Activated B cell treated with CpG ODN at 0.5 μM for 24 hours (primary cell): ENCODE data around the gene KSR2. TPM values are rescaled to one million over a fixed set of nuclear protein-coding genes. Genes with fewer than 3 reads are reported as not detected.

Source experiments
- ATAC-seq: fragments of 200-7000 bp; cut with Tn5 transposase; one replicate; pipeline ENCODE4 v1.10.0; 2021; ENCODE audit warnings: low read depth, mild to moderate bottlenecking, moderate library complexity
- CTCF ChIA-PET: fragments of 350-600 bp; sonication (Branson Sonifier 250); formaldehyde crosslinking; loops from one replicate; lab custom pipeline; 2021; ENCODE audit warnings: antibody characterized with exemption; lab: Charles Lee
- POLR2A ChIA-PET: fragments of 350-600 bp; sonication (Branson Sonifier 250); formaldehyde crosslinking; loops from one replicate; lab custom pipeline; 2021; ENCODE audit warnings: antibody characterized with exemption; lab: Charles Lee
- DNase-seq: peaks from one replicate; pipeline ENCODE4 v3.0.0; 2022
- H3K27ac Mint-ChIP-seq: one replicate; pipeline ENCODE4 v1.8.0; 2020; ENCODE audit warnings: mixed read lengths
- H3K27me3 Mint-ChIP-seq: one replicate; pipeline ENCODE4 v1.8.0; 2021; ENCODE audit warnings: mixed read lengths
- H3K36me3 Mint-ChIP-seq: one replicate; pipeline ENCODE4 v1.8.0; 2021; ENCODE audit warnings: low read depth, mixed read lengths
- H3K4me1 Mint-ChIP-seq: one replicate; pipeline ENCODE4 v1.8.0; 2021; ENCODE audit warnings: mixed read lengths
- H3K4me3 Mint-ChIP-seq: one replicate; pipeline ENCODE4 v1.8.0; 2020; ENCODE audit warnings: mild to moderate bottlenecking, mixed read lengths
- H3K9me3 Mint-ChIP-seq: one replicate; pipeline ENCODE4 v1.8.0; 2020; ENCODE audit warnings: mixed read lengths
- intact Hi-C: fragments of 100-400 bp; cut with micrococcal nuclease; formaldehyde crosslinking; loops from one replicate; pipeline ENCODE4 v1.15.1; 2024
- total RNA-seq: library from RNA; stranded (reverse); gene quantifications from 2 replicates; pipeline ENCODE4 v1.2.3, GENCODE V29; 2022
- TF ChIP-seq, protein P1 (sequence below): fragments of 200-600 bp; IDR thresholded peaks from one replicate; pipeline ENCODE4 v1.8.0; 2022; ENCODE audit warnings: antibody characterized with exemption, mild to moderate bottlenecking

The KSR2 gene
- total RNA-seq, 1 donor from 2014 or later: not detected

DNA sequence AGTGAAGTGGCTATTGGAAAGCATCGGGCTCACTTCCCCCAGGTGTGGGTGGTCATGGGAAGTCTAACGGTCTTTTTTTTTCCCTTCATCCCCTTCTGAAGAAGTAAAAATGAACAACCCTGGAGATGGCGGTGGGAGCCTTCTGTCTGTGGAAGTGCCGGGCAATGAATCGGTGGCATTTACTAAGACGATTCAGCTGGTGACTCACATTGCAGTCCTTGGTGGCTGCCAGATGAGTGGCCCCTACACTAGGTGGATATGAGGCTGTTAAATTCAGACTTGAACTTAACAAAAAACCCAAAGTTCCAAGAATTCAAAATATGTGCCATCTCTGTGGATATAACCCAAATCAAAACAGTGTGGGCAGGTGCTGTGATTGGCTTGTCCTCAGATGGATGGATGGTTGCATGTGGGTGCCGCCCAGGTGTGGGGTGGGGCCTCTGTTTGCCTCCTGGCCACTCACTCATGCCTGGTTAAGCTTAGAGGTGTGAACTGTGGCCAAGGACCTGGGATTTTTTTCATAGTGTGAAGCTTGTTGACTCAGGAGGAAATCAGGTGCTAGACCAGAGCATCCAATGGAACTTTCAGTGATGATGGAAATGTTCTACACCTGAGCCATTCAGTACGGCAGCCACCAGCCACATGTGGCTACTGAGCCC is 430.6 kb downstream of the KSR2 start:
- ChIA-PET POLR2A (no interaction called here), CTCF (no interaction called here)
- ATAC-seq: no peak
- TF ChIP-seq, protein P1, sequence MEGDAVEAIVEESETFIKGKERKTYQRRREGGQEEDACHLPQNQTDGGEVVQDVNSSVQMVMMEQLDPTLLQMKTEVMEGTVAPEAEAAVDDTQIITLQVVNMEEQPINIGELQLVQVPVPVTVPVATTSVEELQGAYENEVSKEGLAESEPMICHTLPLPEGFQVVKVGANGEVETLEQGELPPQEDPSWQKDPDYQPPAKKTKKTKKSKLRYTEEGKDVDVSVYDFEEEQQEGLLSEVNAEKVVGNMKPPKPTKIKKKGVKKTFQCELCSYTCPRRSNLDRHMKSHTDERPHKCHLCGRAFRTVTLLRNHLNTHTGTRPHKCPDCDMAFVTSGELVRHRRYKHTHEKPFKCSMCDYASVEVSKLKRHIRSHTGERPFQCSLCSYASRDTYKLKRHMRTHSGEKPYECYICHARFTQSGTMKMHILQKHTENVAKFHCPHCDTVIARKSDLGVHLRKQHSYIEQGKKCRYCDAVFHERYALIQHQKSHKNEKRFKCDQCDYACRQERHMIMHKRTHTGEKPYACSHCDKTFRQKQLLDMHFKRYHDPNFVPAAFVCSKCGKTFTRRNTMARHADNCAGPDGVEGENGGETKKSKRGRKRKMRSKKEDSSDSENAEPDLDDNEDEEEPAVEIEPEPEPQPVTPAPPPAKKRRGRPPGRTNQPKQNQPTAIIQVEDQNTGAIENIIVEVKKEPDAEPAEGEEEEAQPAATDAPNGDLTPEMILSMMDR: no peak
- H3K27ac Mint-ChIP-seq: no peak overlapping the region
- intact Hi-C loops: no loop called here
- no peak overlapping the region for H3K4me3 Mint-ChIP-seq
- no peak for DNase-seq
- no peaks in the 10 kb centered on the region for H3K27me3 Mint-ChIP-seq
- H3K9me3 Mint-ChIP-seq: no peaks in the 10 kb centered on the region
- H3K36me3 Mint-ChIP-seq: no peaks in the 10 kb centered on the region
- H3K4me1 Mint-ChIP-seq: no peaks in the 10 kb centered on the region

DNA sequence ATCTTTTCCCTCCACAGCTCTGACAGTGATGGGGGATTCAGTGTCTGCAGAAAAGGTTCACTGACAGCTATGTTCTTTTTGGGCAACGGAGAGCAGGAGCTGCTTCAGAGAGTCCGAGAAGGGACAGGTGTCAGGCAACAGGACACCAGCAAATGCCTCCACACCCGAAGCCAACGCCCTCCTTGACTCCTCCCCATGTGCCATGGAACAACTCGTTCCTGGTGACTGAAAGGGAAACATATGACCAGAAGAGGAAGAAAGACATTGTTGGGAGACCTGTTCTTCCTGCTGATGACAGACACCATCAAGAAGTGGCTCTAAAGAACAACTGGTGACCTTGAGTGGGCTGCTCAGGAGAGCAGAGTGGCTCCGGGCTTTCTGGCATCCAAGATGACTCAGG is 435.1 kb downstream of the KSR2 start:
- ATAC-seq: no peak
- Mint-ChIP-seq H3K4me3 (no peak overlapping the region), H3K4me1 (no peaks in the 10 kb centered on the region), H3K36me3 (no peaks in the 10 kb centered on the region), H3K27me3 (no peaks in the 10 kb centered on the region), H3K9me3 (no peaks in the 10 kb centered on the region), H3K27ac (no peak overlapping the region)
- ChIA-PET POLR2A (no interaction called here), CTCF (no interaction called here)
- intact Hi-C loops: no loop called here
- TF ChIP-seq, protein P1: no peak
- no peak for DNase-seq

GRCh38 chr12:117530796-117531195 is 438.0 kb downstream of the KSR2 start:
- Mint-ChIP-seq H3K4me3 (no peak overlapping the region), H3K9me3 (no peaks in the 10 kb centered on the region), H3K27ac (no peak overlapping the region), H3K4me1 (no peaks in the 10 kb centered on the region), H3K27me3 (no peaks in the 10 kb centered on the region), H3K36me3 (no peaks in the 10 kb centered on the region)
- DNase-seq: no peak
- intact Hi-C loops: no loop called here
- ChIA-PET POLR2A (no interaction called here), CTCF (no interaction called here)
- ATAC-seq: no peak
- TF ChIP-seq, protein P1: no peak

DNA sequence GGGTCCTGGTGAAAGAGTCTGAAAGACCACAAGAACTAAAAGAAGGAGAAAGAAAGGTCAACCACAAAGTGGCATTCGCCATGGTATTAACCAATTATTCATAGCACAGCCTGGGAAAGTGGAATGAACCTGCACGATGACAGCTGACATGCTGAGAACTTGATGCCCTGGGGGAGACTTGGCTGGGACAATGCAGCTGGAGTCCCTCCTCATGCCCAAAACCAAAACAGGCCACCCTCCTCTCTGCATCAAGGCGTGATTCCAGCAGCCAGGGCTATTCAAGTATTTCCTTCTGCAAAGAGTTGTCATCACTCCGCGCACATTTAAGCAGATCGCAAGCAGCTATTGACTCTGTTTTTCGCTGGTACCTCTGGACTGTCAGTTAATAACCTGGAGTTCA is 440.3 kb downstream of the KSR2 start:
- Mint-ChIP-seq H3K27me3 (no peaks in the 10 kb centered on the region), H3K27ac (no peak overlapping the region), H3K9me3 (no peaks in the 10 kb centered on the region), H3K4me1 (no peaks in the 10 kb centered on the region), H3K36me3 (no peaks in the 10 kb centered on the region), H3K4me3 (no peak overlapping the region)
- ChIA-PET CTCF (no interaction called here), POLR2A (no interaction called here)
- no peak for ATAC-seq
- TF ChIP-seq, protein P1: no peak
- intact Hi-C loops: no loop called here
- no peak for DNase-seq

DNA sequence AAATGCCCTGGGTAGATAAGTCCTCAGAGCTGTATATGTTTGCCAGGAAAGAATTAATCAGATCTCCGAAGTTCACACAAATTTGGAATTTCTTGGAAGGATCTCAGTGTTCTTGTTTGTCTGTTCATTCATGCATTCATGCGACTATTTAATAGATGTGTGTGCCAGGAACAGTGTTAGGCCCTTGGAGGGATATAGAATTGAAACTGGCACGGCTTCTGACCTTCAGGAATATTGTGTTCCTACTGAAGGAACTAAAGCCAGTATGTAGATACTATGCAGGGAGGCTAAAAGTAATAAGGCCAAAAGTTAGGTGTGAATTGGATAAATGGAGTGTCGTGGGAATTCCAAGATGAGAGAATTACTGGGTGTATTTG is 441.3 kb downstream of the KSR2 start:
- Mint-ChIP-seq H3K36me3 (no peaks in the 10 kb centered on the region), H3K27ac (no peak overlapping the region), H3K4me3 (no peak overlapping the region), H3K9me3 (no peaks in the 10 kb centered on the region), H3K27me3 (no peaks in the 10 kb centered on the region), H3K4me1 (no peaks in the 10 kb centered on the region)
- TF ChIP-seq, protein P1: no peak
- ChIA-PET CTCF (no interaction called here), POLR2A (no interaction called here)
- ATAC-seq (no peak), DNase-seq (no peak)
- intact Hi-C loops: no loop called here
